ENCODE data around the gene MARK4.

The MARK4 gene

GRCh38 chr19:45271735-45272108 lies 20.7 kb downstream of the MARK4 start:
- DNase-seq (ENCODE audit: low spot score) = no peak

- DNase-seq (ENCODE audit: low spot score) = no peak
Observed at GRCh38 chr19:45273521-45273855, 22.4 kb downstream of the MARK4 start.

GRCh38 chr19:45275370-45275971 lies 24.4 kb downstream of the MARK4 start:
- DNase-seq (ENCODE audit: low spot score) = no peak

GRCh38 chr19:45276284-45276687 lies 25.2 kb downstream of the MARK4 start:
- no peak for DNase-seq (ENCODE audit: low spot score)

- DNase-seq (ENCODE audit: low spot score) = no peak
Observed at GRCh38 chr19:45278087-45278486, 27.0 kb downstream of the MARK4 start.

DNA sequence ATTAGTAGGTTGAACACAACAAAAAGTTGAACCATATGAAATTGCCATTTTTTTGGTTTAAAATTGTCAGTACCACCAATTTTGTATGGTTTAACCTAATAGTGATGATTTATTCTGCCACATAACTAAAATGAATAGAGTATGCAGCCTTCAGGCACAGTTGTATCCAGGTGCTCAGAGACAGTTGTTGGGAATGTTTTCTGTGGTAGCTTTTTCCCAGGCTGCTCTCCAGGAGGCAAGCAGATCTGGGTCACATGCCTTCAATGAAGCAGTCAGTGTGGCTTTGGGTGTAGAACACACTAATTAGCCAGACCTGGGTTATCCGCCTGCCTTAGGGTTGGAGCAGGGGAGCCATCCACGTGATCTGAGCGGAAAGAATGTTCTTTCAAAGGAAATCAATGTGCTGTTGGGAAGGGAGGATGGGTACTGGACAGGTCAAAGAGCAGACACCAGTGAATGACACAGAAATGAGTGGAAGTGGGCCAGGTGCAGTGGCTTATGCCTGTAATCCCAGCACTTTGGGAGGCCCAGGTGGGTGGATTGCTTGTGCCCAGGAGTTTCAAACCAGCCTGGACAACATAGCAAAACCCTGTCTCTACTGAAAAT lies 28.6 kb downstream of the MARK4 start:
- no peak for DNase-seq (ENCODE audit: low spot score)

DNA sequence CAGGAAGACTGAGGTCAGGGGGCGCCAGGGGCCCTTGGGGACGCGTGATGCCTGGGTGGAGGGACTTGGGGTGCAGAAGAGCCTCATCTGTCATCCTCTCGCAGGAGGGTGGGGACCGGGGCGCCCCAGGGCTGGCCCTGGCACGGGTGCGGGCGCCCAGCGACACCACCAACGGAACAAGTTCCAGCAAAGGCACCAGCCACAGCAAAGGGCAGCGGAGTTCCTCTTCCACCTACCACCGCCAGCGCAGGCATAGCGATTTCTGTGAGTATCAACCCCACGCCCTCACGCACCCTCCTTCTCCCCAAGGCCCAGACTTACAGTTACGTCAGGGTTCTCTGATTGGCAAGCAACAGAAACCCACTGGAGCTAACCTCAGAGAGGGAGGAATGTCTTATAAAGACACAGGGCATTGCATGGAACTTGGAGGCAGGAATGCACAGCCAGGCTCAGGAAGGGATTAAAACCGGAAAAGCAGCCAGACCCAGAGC lies 29.4 kb downstream of the MARK4 start:
- no peak for DNase-seq (ENCODE audit: low spot score)

- no peak for DNase-seq (ENCODE audit: low spot score)
Observed at GRCh38 chr19:45283443-45284033, 32.5 kb downstream of the MARK4 start.

DNA sequence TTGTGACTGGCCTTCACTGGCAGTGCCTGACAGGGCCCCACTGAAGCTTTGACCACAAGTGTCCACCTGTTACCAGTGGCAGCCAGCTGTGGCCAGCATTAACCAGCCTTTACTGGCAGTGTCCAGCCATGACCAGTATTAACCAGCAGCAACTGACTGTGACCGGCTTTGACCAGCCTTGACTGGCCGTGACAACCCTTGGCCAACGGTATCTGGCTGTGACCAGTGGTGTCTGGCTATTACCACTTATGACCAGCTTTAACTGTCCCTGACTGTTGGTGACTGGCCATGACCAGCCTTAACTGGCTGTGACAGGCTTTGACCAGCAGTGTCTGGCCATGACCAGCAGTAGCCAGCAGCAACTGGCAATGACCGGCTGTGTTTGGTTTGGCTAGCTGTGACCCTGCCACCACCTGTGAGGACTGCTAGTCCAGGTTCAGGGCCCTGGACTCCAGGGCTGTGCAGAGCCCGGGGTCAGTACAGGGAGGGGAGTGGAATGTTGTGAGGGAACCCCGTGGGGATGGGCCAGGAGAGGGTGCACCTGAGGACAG lies 39.4 kb downstream of the MARK4 start:
- DNase-seq (ENCODE audit: low spot score) = no peak

GRCh38 chr19:45291834-45292233 lies 40.8 kb downstream of the MARK4 start:
- no peak for DNase-seq (ENCODE audit: low spot score)

DNA sequence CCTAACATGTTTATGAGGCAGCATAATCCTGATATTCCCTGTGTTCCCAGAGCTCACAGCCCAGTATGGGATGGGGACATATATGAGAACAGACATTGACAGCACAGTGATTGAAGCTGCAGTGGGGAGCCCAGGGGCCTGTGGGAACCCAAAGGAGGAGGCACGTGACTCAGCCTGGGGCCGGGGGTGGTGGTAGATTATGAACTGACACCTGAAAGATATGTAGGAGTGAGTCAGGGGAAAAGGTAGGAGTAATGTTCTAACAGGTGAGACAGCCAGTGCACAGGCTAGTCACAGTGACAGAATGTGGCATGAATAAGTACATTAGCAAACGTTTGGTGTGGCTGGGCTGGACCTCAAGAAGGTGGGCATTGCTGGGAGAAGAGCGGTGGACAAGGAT lies 42.6 kb downstream of the MARK4 start:
- no peak for DNase-seq (ENCODE audit: low spot score)

DNA sequence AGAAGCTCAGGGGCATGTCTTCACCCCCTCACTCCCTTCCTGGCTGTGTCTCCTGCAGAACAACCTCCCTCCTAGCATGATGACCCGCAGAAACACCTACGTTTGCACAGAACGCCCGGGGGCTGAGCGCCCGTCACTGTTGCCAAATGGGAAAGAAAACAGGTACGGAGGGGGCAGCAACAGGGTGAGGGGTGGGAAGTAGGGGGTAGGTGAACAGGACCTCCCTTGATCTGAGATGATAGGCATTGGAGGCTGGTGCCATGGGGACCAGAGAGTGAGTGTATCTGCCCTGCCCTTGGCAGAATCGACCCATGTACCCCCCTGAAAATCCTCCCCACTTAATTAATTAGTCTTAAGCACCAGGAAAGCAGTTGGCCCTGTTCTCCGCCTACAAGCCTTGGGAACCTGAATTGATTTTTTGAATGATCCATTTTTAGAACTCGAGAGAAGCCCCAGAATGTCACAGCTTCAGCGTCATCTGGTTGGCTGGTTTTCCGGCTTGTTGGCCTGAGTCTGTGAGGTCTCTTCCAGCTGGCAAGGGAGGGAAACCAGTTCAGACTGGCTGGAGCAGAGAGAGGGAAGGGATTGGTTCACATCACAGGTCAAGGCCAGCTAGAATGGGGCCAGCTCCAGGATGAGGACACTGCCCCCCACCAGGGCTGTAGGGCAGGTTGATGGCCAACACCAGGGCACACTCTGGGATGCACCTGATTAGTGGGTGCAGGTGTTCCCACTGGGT lies 43.4 kb downstream of the MARK4 start:
- no peak for DNase-seq (ENCODE audit: low spot score)

DNA sequence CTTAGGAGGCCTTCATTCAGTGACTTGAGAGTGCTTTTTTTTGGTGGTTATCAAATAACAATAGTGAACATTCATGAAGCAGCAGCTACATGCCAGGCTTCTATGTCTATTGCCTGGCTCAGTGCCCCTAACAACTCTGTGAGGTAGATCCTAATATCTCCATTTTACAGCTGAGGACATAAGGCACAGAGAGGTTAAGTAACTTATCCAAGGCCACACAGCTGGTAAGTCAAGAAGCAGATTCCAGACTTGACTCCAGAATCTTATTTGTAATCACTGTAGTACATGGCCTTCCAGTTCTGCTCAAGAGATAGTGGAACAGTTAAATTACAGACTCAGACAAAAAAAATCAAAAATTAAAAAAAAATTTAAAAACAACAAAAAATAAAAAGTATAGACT lies 44.8 kb downstream of the MARK4 start:
- no peak for DNase-seq (ENCODE audit: low spot score)

DNA sequence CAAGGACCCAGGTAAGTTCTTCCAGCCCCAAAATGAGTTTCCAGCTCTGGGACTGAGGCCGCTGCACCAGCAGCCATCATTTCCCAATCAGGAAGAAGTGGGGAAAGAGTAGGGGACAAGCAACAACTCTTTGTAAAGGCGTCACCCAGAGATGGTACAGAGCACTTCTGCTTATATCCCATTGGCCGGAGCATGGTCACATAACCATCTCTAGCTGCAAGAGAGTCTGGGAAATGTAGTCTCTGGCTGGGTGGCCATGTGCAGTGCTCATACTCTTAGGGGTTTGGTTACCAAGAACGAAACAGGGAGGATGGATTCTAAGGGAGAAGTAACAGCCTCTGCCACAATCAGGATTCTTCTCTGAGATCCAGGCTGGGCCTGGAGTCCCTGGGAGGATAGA lies 45.3 kb downstream of the MARK4 start:
- no peak for DNase-seq (ENCODE audit: low spot score)

DNA sequence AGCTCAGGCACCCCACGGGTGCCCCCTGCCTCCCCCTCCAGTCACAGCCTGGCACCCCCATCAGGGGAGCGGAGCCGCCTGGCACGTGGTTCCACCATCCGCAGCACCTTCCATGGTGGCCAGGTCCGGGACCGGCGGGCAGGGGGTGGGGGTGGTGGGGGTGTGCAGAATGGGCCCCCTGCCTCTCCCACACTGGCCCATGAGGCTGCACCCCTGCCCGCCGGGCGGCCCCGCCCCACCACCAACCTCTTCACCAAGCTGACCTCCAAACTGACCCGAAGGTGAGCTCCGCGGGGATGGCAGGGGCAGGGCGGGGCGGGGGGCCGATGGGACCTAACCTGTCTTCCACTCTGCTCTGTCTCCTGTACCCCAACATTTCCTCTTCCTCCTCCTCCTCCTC lies 46.6 kb downstream of the MARK4 start:
- no peak for DNase-seq (ENCODE audit: low spot score)

- DNase-seq (ENCODE audit: low spot score) = no peak
Observed at GRCh38 chr19:45298264-45298663, 47.2 kb downstream of the MARK4 start.

- no peak for DNase-seq (ENCODE audit: low spot score)
Observed at GRCh38 chr19:45299719-45300118, 48.6 kb downstream of the MARK4 start.

DNA sequence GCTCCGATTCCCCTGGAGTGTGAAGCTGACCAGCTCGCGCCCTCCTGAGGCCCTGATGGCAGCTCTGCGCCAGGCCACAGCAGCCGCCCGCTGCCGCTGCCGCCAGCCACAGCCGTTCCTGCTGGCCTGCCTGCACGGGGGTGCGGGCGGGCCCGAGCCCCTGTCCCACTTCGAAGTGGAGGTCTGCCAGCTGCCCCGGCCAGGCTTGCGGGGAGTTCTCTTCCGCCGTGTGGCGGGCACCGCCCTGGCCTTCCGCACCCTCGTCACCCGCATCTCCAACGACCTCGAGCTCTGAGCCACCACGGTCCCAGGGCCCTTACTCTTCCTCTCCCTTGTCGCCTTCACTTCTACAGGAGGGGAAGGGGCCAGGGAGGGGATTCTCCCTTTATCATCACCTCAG lies 51.3 kb downstream of the MARK4 start:
- no peak for DNase-seq (ENCODE audit: low spot score)

DNA sequence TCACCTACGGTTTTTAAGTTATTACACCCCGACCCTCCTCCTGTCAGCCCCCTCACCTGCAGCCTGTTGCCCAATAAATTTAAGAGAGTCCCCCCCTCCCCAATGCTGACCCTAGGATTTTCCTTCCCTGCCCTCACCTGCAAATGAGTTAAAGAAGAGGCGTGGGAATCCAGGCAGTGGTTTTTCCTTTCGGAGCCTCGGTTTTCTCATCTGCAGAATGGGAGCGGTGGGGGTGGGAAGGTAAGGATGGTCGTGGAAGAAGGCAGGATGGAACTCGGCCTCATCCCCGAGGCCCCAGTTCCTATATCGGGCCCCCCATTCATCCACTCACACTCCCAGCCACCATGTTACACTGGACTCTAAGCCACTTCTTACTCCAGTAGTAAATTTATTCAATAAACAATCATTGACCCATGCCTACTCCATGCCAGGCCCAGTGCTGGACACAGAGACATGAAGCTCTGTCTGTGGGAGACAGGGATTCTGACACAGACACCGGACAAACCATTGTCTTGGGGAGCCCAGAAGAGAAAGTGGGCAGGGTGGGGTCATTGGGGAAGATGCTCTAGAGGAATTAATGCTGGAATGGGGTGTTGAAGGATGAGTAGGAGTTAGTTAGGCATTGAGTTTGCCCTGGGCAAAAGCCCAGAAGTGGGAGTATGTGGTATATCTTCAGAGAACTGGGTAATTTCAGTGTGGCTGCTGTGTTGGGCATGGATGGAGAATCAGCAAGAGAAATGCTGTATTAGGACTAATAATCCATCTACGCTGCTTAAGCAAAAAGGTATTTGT lies 52.4 kb downstream of the MARK4 start:
- no peak for DNase-seq (ENCODE audit: low spot score)

DNA sequence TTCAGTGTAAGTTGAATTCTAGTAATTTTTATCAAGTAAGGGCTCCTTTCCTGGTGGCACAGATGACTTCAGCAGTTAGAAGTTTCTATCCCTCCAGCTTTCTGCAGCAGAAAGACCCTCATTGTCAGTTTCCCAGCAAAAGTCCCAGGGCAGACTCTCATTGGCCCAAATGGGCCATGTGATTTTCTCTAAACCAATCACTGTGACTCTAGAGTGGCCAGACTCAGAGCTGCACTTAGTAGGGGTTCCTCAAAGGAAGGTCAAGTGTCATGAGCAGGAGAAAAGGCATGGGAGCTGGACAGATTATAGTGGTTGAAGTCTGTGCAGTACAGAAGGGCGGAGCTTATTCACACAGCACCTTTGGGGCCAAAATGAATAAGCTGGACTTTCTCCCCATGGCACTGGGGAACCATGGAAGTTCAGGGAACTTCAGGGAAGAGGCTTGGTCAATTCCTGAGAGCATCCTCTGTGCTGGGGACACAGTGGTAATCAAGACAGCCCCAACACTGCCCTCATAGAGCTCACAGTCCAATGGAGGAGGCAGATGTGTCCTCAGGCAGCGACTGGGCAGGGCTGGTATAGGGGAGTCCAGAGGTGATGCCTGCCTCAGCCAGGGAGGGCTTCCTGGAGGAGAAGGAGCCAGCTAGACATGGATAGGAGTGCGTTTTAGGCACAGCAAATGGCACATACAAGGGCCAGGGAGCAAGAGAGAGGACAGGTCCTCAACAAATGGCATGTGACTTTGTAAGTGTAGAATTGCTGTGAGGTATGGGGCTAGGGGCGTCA lies 53.3 kb downstream of the MARK4 start:
- no peak for DNase-seq (ENCODE audit: low spot score)

DNA sequence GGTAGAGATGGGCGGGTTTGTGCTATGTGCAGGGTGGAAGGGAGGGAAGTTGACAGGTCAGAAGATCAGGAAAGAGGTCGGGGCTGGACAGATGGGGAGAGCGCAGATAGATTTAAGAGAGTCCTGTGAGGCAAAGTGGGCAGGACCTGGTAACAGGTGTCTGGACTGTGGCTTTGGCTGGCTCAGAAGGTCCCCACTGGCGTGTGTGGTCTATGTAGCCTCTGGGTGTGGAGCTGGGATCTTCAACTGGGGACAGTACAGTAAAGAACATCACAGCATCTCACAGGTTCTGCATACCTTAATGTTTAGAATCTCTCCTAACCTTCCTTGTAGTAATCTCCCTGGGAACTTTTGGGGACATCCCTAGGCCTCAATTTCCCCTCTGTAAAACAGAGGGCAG lies 53.9 kb downstream of the MARK4 start:
- no peak for DNase-seq (ENCODE audit: low spot score)
